Endothelial cell of umbilical vein (primary cell): ENCODE measurements around the gene SLC12A9. TPM values are rescaled to one million over a fixed set of nuclear protein-coding genes. Genes with fewer than 3 reads are reported as not detected.

Source experiments
- BruUV-seq: library from RNA; stranded (reverse); fragments of 400-500 nt; replicated peaks from 2 replicates; lab custom pipeline; 2021; lab: Mats Ljungman, UMichigan
- CTCF ChIA-PET: fragments of 300-600, 350-600 bp; sonication (Branson Sonifier 250); formaldehyde crosslinking; loops from one replicate; lab custom pipeline; 2021; ENCODE audit warnings: antibody characterized with exemption, inconsistent platforms; lab: Charles Lee
- POLR2A ChIA-PET: fragments of 300-600, 350-600 bp; sonication (Branson Sonifier 250); formaldehyde crosslinking; loops from one replicate; lab custom pipeline; 2021; ENCODE audit warnings: antibody characterized with exemption, inconsistent platforms; lab: Charles Lee
- DNase-seq: peaks from one replicate; pipeline ENCODE4 v3.0.0-alpha.2; 2011; ENCODE audit warnings: low read depth, low spot score
- FAIRE-seq: peaks from 2 replicates; lab custom pipeline; 2011; peaks lifted over from hg19 to GRCh38; lab: Jason Lieb, UNC
- H2AFZ ChIP-seq: 2 replicates; pipeline ENCODE4 v1.6.0; 2012; ENCODE audit warnings: low read depth, low read length, control low read depth, inconsistent platforms
- H3K27ac ChIP-seq: 2 replicates; pipeline ENCODE4 v1.5.1; 2011; ENCODE audit warnings: low read depth, mild to moderate bottlenecking, control low read depth, low read length, moderate library complexity; ENCODE audit not compliant: insufficient read depth
- H3K27me3 ChIP-seq, 2 experiments: 2 replicates each; pipeline versions ENCODE4 v1.6.0 to v1.6.1; 2011; ENCODE audit warnings: low read length in 2 of 2, mixed read lengths in 1 of 2; ENCODE audit not compliant: control insufficient read depth in 2 of 2, insufficient read depth in 2 of 2
- H3K36me3 ChIP-seq, 2 experiments: 2 replicates in 1 of 2; 3 replicates in 1 of 2; pipeline ENCODE4 v1.5.1; 2011; ENCODE audit warnings: low read length in 2 of 2, mild to moderate bottlenecking in 1 of 2, moderate library complexity in 1 of 2; ENCODE audit not compliant: control insufficient read depth in 2 of 2, insufficient read depth in 2 of 2; ENCODE audit errors: extremely low read depth in 1 of 2
- H3K4me1 ChIP-seq: 3 replicates; pipeline ENCODE4 v1.5.1; 2011; ENCODE audit warnings: mild to moderate bottlenecking, low read length; ENCODE audit not compliant: control insufficient read depth, insufficient read depth; ENCODE audit errors: extremely low read depth
- H3K4me2 ChIP-seq: 2 replicates; pipeline ENCODE4 v1.6.1; 2011; ENCODE audit warnings: low read length, control low read depth, mixed read lengths; ENCODE audit not compliant: insufficient read depth
- H3K4me3 ChIP-seq, 3 experiments: fragments of 200-600 bp in 1 of 3; sonication (generic), shearing (Covaris generic) in 1 of 3; replicated peaks in 1 of 3; 2 replicates each; pipeline ENCODE4 v1.5.1; 2011 to 2016; ENCODE audit warnings: control low read depth in 3 of 3, low read length in 3 of 3, mild to moderate bottlenecking in 2 of 3, inconsistent platforms in 1 of 3, low read depth in 1 of 3, moderate library complexity in 1 of 3; ENCODE audit not compliant: insufficient read depth in 1 of 3
- H3K79me2 ChIP-seq: 2 replicates; pipeline ENCODE4 v1.6.0; 2012; ENCODE audit warnings: low read length, inconsistent platforms; ENCODE audit not compliant: control insufficient read depth, insufficient read depth
- H3K9ac ChIP-seq: replicated peaks from 2 replicates; pipeline ENCODE3; 2011; ENCODE audit warnings: low read length, control low read depth; ENCODE audit not compliant: insufficient read depth; ENCODE audit errors: extremely low read depth
- H3K9me1 ChIP-seq: replicated peaks from 3 replicates; pipeline ENCODE4 v1.6.0; 2011; ENCODE audit warnings: mild to moderate bottlenecking, low read length; ENCODE audit not compliant: control insufficient read depth, insufficient read depth; ENCODE audit errors: extremely low read depth
- H3K9me3 ChIP-seq: replicated peaks from 2 replicates; pipeline ENCODE4 v1.5.1; 2012; ENCODE audit warnings: low read length, inconsistent platforms; ENCODE audit not compliant: control insufficient read depth, insufficient read depth
- H4K20me1 ChIP-seq: replicated peaks from 2 replicates; pipeline ENCODE3; 2011; ENCODE audit warnings: mild to moderate bottlenecking, low read length; ENCODE audit not compliant: control insufficient read depth, insufficient read depth; ENCODE audit errors: extremely low read depth
- GATA2 ChIP-seq: IDR thresholded peaks from 2 replicates; pipeline ENCODE4 v1.7.0; 2011; ENCODE audit warnings: low read depth, mild to moderate bottlenecking, moderate library complexity, mixed read lengths, low read length; ENCODE audit not compliant: insufficient read length, insufficient read depth
- JUN ChIP-seq: IDR thresholded peaks from 2 replicates; pipeline ENCODE4 v1.6.1; 2011; ENCODE audit warnings: borderline replicate concordance, low read depth; ENCODE audit not compliant: insufficient read length, insufficient read depth
- POLR2A ChIP-seq: IDR thresholded peaks from 2 replicates; pipeline ENCODE4 v1.6.1; 2012; ENCODE audit warnings: low read depth, mild to moderate bottlenecking, control low read depth, low read length
- POLR2AphosphoS5 ChIP-seq: IDR thresholded peaks from 2 replicates; pipeline ENCODE4 v1.6.1; 2012; ENCODE audit warnings: low read depth, mild to moderate bottlenecking, control low read depth, low read length, moderate library complexity; ENCODE audit not compliant: insufficient read depth
- dilution Hi-C: fragments of 300-500 bp; cut with MboI; formaldehyde crosslinking; loops from one replicate; pipeline ENCODE4 v1.15.0; 2019; ENCODE audit warnings: low sequenced_read_pairs; ENCODE audit not compliant: extremely low pct_ligation_motif_present
- intact Hi-C: fragments of 100-400 bp; cut with micrococcal nuclease; formaldehyde crosslinking; loops from one replicate; pipeline ENCODE4 v1.10.0; 2022
- polyA plus RNA-seq, 4 experiments: library from polyadenylated mRNA; depleted of rRNA in 3 of 4; stranded (reverse) in 3 of 4; unstranded in 1 of 4; fragments of >200 nt; gene quantifications; 2 replicates each; pipeline versions ENCODE4 v1.2.1 to v1.2.3, GENCODE V29; 2011 to 2012; ENCODE audit warnings: missing spikeins in 1 of 4
- total RNA-seq: library from RNA; stranded (reverse); gene quantifications from 2 replicates; pipeline ENCODE4 v1.2.3, GENCODE V29; 2021

SLC12A9 gene
- total and polyA plus RNA-seq, 2 donors (not counting 3 experiments of a cell fraction or from before 2014, with no cell fraction given): 35.0 to 37.0 TPM

DNA sequence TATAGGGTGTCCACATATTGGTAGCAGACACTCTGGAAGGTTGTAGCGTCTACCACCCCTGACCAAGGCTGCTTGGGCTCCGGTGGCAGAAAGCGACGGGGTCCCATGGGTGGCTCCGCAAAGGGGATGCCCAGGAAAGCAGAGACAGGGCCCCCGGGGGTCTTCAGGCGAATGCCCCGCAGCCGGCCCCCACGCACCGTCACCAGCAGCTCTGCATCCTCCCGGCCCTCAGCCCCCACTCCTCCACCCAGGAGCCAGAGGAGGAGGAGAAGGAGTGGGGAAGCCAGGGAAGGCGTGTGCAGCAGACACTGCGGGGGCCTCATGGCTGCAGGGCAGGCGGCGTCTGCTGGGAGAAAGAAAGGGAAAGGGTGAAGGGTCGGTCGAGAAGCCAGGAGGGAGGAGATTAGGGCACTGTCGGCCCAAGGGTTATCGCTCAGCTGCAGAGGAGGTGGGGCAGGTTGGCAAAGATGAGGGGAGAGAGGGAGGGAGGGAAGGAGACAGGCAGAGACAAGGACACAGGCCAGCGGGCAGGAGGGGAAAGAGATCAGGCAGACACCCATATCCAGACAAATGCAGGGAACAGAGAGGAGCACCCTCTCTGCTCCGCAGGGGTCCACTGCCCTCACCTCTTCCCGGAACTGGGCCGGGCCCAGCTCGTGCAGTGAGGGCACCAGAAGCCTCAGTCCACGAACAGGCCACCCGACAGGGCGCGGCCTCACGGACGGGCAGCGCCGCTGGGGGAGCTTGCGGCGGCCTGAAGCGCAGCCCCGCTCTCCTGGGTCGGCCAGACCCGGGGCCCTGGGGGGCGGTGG, 41.6 kb downstream of the SLC12A9 start:
- peaks cover 9 to 19% of the 10 kb centered on the region in 2 experiments for H3K27me3 ChIP-seq
- no peaks in the 10 kb centered on the region for H3K36me3 ChIP-seq
- no peak overlapping the region for H3K9ac ChIP-seq
- H3K79me2 ChIP-seq: peaks cover 2% of the 10 kb centered on the region
- ChIA-PET POLR2A (interaction anchor here (0.9 kb wide), 1 partner anchor 233 kb away, joined by 3 read pairs; the partner anchor contains the start of gene SERPINE1), CTCF (interaction anchor here (0.7 to 2.5 kb wide), 16 partner anchors 10 to 396 kb away, joined by 3 to 44 read pairs (median 4); partner anchors contain the start of genes CLDN15, POP7 and SRRT)
- TF ChIP-seq GATA2 (no peak), JUN (no peak), POLR2AphosphoS5 (no peak), POLR2A (no peak)
- H3K9me1 ChIP-seq: no peaks in the 10 kb centered on the region
- peaks cover 22% of the 10 kb centered on the region for H3K4me1 ChIP-seq
- FAIRE-seq: no peak
- DNase-seq: no peak
- no peak overlapping the region for H3K4me3 ChIP-seq
- no TSS peak for BruUV-seq
- dilution Hi-C loops (no loop called here), intact Hi-C loops (loop anchor here (1.0 to 10.0 kb wide), 4 partner anchors 73 to 401 kb away; partner anchors contain the start of genes MUC12 and VGF)
- H3K4me2 ChIP-seq: no peak overlapping the region
- H2AFZ ChIP-seq: no peak overlapping the region
- H4K20me1 ChIP-seq: no peaks in the 10 kb centered on the region
- H3K9me3 ChIP-seq: no peaks in the 10 kb centered on the region
- H3K27ac ChIP-seq: no peak overlapping the region
